Loucy (cell line): ENCODE measurements around the gene LSP1.

ENCODE experiments used
- H2AFZ ChIP-seq: fragments of 200-600 bp; sonication (generic); 2 replicates; pipeline ENCODE4 v1.6.0; 2016; ENCODE audit warnings: antibody characterized with exemption, mild to moderate bottlenecking, low read length, moderate library complexity
- H3F3A ChIP-seq: fragments of 200-600 bp; 2 replicates; pipeline ENCODE4 v1.6.0; 2016; ENCODE audit warnings: antibody characterized with exemption, low read depth, mild to moderate bottlenecking
- H3K27me3 ChIP-seq: fragments of 200-600 bp; sonication (generic); 2 replicates; pipeline ENCODE4 v1.6.1; 2014; ENCODE audit warnings: low read length, mild to moderate bottlenecking; ENCODE audit not compliant: insufficient read depth, poor library complexity, severe bottlenecking
- H3K36me3 ChIP-seq: fragments of 200-600 bp; sonication (generic); 2 replicates; pipeline ENCODE4 v1.6.1; 2016; ENCODE audit warnings: low read length; ENCODE audit not compliant: insufficient read depth
- H3K4me1 ChIP-seq: fragments of 200-600 bp; sonication (generic); 2 replicates; pipeline ENCODE4 v1.5.1; 2014; ENCODE audit warnings: low read length, mild to moderate bottlenecking; ENCODE audit not compliant: insufficient read depth, poor library complexity, severe bottlenecking
- H3K4me2 ChIP-seq: fragments of 200-600 bp; sonication (generic); 2 replicates; pipeline ENCODE4 v1.6.0; 2014; ENCODE audit warnings: antibody characterized with exemption, low read length, low read depth, mild to moderate bottlenecking; ENCODE audit not compliant: poor library complexity, severe bottlenecking
- H3K4me3 ChIP-seq: fragments of 200-600 bp; sonication (generic); 2 replicates; pipeline ENCODE4 v1.5.1; 2014; ENCODE audit warnings: low read length, mild to moderate bottlenecking, mixed read lengths; ENCODE audit not compliant: poor library complexity, severe bottlenecking
- H3K79me2 ChIP-seq: fragments of 200-600 bp; sonication (generic); 2 replicates; pipeline ENCODE4 v1.6.1; 2014; ENCODE audit warnings: low read length; ENCODE audit not compliant: insufficient read depth
- H3K9ac ChIP-seq: fragments of 200-600 bp; sonication (generic); 2 replicates; pipeline ENCODE4 v1.6.0; 2014; ENCODE audit warnings: mild to moderate bottlenecking, low read depth, low read length, moderate library complexity; ENCODE audit not compliant: poor library complexity, severe bottlenecking
- H3K9me2 ChIP-seq: fragments of 200-600 bp; sonication (generic); replicated peaks from 2 replicates; pipeline ENCODE4 v1.6.1; 2016; ENCODE audit warnings: low read depth, low read length, mixed read lengths
- H3K9me3 ChIP-seq: fragments of 200-600 bp; sonication (generic); 2 replicates; pipeline ENCODE4 v1.6.1; 2014; ENCODE audit warnings: mild to moderate bottlenecking, antibody characterized with exemption, low read length, low read depth; ENCODE audit not compliant: insufficient read depth
- H4K20me1 ChIP-seq: fragments of 200-600 bp; sonication (generic); 2 replicates; pipeline ENCODE4 v1.6.0; 2014; ENCODE audit warnings: antibody characterized with exemption, low read length, mild to moderate bottlenecking; ENCODE audit not compliant: insufficient read depth, poor library complexity, severe bottlenecking
- CTCF ChIP-seq: fragments of 200-600 bp; sonication (generic); conservative IDR thresholded peaks from 2 replicates; pipeline ENCODE4 v1.5.1; 2014; ENCODE audit warnings: mild to moderate bottlenecking, antibody characterized with exemption, low read length
- EZH2phosphoT487 ChIP-seq: fragments of 200-600 bp; IDR thresholded peaks from 2 replicates; pipeline ENCODE4 v1.6.1; 2018; ENCODE audit warnings: antibody characterized with exemption, mild to moderate bottlenecking, moderate library complexity, borderline replicate concordance

LSP1 gene

DNA sequence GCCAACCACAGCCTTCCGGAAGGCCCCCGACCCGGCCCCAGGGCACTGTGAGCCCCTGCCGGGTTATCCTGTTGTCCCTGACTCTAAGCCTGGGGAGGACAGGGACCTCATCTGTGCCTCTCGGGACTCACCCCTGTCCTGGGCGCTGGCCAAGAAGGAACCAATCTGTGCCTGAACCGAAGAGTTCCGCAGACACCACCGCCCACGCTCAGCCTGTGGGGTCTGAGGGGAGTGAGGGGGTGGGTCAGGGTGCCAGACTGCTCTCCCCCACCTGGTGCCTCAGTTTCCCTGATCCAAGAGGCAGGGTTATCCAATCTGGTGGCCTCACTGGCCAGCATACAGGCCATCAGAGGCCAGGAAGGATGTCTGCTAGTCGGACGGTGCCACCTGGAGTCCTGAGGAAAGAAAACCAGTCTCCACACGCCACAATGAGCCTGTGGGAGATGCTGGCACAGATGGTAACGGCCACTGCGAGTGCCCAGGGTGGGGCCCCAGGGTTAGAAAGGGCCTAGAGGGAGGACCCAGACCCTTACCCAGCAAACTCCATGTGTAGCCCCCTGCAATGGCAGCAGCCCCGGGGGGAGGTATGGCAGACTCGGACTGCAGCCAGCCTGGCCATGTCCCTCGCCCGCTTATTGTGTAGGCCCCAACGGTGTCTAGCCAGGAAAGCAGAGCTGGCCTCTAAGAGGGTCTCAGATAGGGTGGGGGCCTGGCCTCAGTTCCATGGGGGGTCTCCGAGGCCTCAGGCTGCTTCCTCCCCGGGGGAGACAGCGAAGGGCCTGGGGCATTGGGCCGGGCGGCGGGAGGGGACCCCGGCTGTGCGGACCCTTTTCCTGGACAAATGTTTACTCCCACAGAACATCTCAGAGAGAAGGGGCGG is 65.8 kb downstream of the LSP1 start:
- Histone ChIP-seq H3K9me2 (no peaks in the 10 kb centered on the region), H3K4me3 (no peak overlapping the region), H3K4me1 (peaks cover 9% of the 10 kb centered on the region), H3K9me3 (no peaks in the 10 kb centered on the region), H2AFZ (no peak overlapping the region), H3K9ac (no peak overlapping the region), H3K27me3 (no peaks in the 10 kb centered on the region), H3K36me3 (no peaks in the 10 kb centered on the region), H4K20me1 (no peaks in the 10 kb centered on the region), H3K79me2 (no peaks in the 10 kb centered on the region), H3K4me2 (no peak overlapping the region), H3F3A (no peaks in the 10 kb centered on the region)
- no peak for TF ChIP-seq EZH2phosphoT487
- TF ChIP-seq CTCF = peak; percentile 26; the same call in 1 of the 2 replicates

GRCh38 chr11:1919391-1920127 is 66.7 kb downstream of the LSP1 start, which contains the start of gene TNNT3:
Gene TNNT3 (plus strand): TSS chr11:1919703. CDS start chr11:1922875, 3,172 bp downstream.
- Histone ChIP-seq H3K27me3 (no peaks in the 10 kb centered on the region), H3K9me2 (no peaks in the 10 kb centered on the region), H3F3A (no peaks in the 10 kb centered on the region), H3K4me1 (peaks cover 9% of the 10 kb centered on the region), H3K36me3 (no peaks in the 10 kb centered on the region), H3K9ac (no peak within 1 kb of the TSS), H3K4me2 (no peak within 1 kb of the TSS), H2AFZ (no peak within 1 kb of the TSS), H3K4me3 (no peak within 1 kb of the TSS), H4K20me1 (no peaks in the 10 kb centered on the region), H3K79me2 (no peaks in the 10 kb centered on the region), H3K9me3 (no peaks in the 10 kb centered on the region)
- no peak for TF ChIP-seq CTCF
- no peak for TF ChIP-seq EZH2phosphoT487

- H3K27me3 ChIP-seq = no peaks in the 10 kb centered on the region
- H3F3A ChIP-seq = no peaks in the 10 kb centered on the region
- no peak overlapping the region for H2AFZ ChIP-seq
- H3K79me2 ChIP-seq = no peaks in the 10 kb centered on the region
- H3K9me2 ChIP-seq = no peaks in the 10 kb centered on the region
- no peak for TF ChIP-seq EZH2phosphoT487
- TF ChIP-seq CTCF = no peak
- H4K20me1 ChIP-seq = no peaks in the 10 kb centered on the region
- peaks cover 9% of the 10 kb centered on the region for H3K4me1 ChIP-seq
- no peaks in the 10 kb centered on the region for H3K9me3 ChIP-seq
- H3K4me2 ChIP-seq = no peak overlapping the region
- H3K4me3 ChIP-seq = no peak overlapping the region
- H3K9ac ChIP-seq = no peak overlapping the region
- H3K36me3 ChIP-seq = no peaks in the 10 kb centered on the region
Observed at GRCh38 chr11:1920128-1920908, 67.4 kb downstream of the LSP1 start.
